Left hindlimb (tissue), 1 donor: ENCODE measurements around the gene PROC.

ENCODE experiments used
- DNase-seq: peaks from one replicate; pipeline ENCODE4 v3.0.0-alpha.2; 2018

The PROC gene

DNA sequence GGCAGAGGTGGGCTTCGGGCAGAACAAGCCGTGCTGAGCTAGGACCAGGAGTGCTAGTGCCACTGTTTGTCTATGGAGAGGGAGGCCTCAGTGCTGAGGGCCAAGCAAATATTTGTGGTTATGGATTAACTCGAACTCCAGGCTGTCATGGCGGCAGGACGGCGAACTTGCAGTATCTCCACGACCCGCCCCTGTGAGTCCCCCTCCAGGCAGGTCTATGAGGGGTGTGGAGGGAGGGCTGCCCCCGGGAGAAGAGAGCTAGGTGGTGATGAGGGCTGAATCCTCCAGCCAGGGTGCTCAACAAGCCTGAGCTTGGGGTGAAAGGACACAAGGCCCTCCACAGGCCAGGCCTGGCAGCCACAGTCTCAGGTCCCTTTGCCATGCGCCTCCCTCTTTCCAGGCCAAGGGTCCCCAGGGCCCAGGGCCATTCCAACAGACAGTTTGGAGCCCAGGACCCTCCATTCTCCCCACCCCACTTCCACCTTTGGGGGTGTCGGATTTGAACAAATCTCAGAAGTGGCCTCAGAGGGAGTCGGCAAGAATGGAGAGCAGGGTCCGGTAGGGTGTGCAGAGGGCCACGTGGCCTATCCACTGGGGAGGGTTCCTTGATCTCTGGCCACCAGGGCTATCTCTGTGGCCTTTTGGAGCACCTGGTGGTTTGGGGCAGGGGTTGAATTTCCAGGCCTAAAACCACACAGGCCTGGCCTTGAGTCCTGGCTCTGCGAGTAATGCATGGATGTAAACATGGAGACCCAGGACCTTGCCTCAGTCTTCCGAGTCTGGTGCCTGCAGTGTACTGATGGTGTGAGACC is at the start of gene PROC:
TSS of gene PROC (plus strand) at position 128 of the 812 bp plus-strand sequence. CDS start 1,516 bp downstream, outside the sequence.
- no peak for DNase-seq

DNA sequence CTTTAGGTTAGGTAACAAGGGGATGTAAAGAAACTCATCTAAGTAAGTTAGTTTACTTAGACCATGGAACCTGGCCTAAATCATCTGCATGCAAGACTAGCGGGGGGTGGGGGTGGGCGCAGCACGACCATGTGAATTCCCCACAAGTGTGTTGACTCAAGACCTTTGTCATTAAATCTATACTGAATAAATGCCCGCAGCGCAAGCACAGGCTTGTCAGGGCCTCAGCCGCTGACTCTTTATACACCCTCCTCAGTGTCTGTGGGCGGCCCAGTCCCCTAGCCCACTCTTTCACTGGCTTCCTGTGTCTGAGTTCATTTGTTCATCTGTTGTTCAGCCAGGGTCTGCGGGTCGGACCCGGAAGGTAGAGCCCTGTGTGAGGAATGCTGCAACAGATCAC is 48.2 kb upstream of the PROC start:
- DNase-seq: no peak

DNA sequence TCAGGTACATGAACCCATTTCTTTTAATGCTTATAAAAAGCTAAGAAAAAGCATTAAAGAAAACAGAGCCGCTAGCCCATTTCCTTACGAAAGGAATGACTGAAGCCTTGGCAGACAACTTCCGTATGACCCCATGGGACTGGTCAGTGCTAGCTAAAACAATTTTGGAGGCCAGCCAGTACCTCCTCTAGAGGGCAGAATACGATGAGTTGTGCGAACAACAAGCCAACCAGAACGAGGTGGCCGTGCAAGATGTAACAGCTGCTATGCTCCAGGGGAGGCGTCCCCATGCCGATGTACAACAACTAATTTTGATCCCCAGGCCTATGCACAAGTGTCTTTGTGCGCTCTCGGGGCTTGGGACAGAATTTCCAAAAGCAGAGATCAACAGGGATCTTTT is 47.2 kb upstream of the PROC start:
- peak; percentile 21 for DNase-seq

DNA sequence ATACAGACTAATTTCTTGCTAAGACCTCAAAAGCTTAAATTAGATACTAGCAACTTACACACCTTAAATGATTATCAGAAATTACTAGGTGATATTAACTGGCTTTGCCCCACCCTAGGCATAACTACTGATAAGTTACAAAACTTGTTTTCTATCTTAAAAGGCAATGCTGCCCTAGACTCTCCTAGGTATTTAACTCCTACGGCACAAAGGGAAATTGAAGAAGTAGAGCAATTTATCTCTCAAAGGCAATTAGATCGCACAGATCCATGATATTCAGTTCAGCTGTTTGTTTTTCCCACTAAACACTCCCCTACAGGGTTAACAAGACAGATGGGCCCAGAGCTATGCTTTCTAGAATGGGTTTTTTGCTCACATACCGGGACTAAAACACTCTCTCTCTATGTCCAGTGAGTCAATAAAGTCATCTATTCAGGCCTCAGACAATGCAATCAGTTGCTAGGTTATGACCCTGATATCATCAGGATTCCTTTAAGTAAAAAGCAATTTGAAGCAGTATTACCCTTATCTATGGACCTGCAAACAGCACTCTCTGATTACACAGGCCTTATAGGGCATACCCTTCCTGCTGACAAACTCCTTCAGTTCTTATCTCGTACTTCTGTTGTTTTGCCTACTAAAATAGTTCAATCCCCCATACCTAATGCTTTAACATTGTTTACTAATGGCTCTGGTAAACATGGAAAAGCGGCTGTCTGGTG is 44.7 kb upstream of the PROC start:
- DNase-seq: no peak

DNA sequence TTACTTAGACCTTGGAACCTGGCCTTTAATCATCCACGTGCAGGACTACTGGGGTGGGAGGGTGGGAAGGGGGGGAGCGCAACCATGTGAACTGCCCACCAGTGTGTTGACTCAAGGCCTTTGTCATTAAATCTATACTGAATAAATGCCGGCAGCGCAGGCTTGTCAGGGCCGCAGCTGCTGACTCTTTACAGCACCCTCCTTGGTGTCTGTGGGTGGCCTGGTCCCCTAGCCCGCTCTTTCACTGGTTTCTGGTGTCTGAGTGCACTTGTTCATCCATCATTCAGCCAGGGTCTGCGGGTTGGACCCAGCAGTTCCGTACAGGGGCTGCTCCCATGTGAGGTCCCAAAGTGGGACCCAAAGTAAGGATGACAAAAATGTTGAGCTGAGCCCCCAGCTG is 42.0 kb upstream of the PROC start:
- no peak for DNase-seq

DNA sequence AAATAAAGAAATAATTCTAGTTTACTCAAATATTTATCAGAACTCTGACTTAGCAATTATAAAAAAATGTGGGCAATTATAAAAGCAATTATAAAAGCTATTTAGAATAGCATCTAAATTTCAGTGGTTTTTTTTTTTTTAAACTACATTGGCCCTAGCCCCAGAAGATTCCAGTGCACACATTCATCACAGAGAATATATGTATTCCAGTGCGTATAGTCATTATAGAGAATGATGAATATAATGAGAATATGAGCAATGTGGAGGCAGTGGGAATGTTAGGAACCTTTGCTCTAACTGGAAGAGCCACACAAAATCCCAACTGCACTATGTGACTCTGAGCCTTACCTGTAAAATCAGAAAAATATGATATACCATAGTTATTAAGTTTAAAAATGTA is 41.0 kb upstream of the PROC start:
- DNase-seq: no peak

DNA sequence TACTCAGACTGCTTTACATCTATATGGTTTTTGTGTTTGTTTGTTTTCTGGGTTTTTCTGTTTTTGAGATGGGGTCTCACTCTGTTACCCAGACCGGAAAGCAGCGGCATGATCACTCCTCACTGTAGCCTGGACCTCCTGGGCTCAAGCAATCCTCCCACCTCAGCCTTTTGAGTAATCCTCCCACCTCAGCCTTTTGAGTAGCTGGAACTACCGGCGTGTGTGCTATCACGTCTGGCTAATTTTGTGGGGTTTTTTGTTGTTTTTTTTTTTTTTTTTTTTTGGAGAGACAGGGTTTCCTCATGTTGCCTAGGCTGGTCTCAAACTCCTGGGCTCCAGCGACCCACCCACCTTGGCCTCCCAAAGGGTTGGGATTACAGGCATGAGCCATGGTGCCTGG is 39.5 kb upstream of the PROC start:
- no peak for DNase-seq

DNA sequence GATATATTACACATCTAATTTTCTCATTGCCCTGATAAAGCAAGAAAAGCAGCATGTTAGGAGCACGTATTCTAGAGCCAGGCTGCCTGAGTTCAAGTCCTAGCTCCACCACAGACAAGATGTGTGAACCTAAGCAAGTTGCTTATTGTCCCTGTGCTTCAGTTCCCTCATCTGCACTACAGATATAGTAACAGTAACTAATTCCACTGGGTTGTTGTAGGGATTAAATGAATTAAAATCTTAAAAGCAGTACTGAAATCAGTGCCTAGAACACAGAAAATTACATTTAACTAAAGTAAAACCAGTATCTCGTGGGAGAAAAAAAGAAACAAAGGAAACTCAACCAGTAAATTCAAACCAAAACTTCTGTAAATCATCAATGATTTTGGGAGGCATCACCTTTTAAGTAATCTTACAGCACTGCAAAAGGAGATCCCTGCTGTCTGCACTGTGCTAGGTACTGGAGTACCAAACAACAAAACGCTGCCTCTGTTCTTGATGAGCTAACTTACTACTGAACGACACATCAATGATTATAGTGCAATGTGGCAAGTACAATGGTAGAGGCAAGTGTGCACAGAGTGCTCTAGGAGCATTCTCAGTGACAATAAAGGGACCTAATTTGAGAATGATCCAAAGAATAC is 38.4 kb upstream of the PROC start:
- DNase-seq: no peak

DNA sequence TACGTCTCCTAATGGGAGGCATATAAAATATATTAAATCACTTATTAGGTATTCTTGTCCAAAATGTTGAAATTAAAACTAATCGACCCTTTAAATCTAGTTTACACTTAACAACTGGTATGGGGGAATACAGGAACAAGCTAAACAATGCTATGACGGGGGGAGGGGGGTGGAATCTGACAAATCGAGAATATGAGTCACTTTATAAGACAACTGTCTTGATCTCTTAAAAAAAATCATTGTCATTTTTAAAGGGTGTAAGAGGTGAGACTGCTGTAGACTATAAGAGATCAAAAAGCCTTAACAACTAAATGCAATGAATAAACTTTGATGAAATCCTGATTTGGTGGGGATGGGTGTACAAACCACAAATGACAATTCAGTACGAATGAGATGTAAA is 36.5 kb upstream of the PROC start:
- DNase-seq: no peak

DNA sequence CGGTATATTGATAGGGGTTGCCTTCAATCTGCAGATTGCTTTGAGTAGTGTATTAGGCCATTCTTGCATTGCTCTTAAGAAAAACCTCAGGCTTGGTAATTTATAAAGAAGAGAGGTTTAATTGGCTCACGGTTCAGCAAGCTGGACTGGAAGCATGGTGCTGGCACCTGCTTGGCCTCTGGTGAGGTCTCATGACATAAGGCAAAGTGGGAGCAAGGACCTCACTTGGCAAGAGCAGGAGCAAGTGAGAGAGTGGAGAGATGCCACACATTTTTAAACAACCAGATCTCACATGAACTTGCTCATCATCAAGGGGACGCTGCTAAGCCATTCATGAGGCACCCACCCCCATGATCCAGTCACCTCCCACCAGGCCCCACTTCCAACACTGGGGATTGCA is 35.4 kb upstream of the PROC start:
- DNase-seq: no peak

DNA sequence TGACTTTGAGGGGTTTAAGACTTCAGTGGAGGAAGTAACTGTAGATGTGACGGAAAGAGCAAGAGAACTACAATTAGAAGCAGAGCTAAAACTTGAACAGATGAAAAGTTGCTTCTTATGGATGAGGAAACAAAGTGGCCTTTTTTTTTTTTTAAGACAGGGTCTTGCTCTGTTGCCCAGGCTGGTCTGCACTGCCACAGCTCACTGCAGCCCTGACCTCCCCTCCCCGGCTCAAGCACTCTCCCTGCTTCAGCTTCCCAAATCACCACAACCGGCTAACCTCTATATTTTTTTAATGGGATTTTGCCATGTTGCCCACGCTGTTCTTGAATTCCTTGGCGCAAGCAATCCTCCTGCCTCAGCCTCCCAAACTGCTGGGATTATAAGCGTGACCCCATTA is 33.7 kb upstream of the PROC start:
- no peak for DNase-seq

DNA sequence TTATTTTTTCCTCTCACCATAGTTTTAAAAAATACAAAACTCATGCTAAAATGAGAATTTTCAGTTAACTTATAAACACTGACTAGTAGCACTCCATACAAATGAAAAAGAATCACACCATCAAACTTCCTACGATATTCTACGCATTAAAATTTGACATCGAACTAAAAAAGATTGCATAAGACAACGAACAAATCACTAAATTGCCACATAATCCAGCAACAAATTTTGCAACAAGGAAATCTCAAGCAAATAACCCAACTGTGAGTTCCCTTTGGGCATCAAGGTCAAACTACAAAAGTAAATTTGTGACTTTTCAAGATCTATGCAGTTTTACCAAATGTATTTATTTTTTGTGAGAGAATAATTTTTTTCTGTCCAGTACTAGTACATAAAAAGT is 32.0 kb upstream of the PROC start:
- DNase-seq: no peak

DNA sequence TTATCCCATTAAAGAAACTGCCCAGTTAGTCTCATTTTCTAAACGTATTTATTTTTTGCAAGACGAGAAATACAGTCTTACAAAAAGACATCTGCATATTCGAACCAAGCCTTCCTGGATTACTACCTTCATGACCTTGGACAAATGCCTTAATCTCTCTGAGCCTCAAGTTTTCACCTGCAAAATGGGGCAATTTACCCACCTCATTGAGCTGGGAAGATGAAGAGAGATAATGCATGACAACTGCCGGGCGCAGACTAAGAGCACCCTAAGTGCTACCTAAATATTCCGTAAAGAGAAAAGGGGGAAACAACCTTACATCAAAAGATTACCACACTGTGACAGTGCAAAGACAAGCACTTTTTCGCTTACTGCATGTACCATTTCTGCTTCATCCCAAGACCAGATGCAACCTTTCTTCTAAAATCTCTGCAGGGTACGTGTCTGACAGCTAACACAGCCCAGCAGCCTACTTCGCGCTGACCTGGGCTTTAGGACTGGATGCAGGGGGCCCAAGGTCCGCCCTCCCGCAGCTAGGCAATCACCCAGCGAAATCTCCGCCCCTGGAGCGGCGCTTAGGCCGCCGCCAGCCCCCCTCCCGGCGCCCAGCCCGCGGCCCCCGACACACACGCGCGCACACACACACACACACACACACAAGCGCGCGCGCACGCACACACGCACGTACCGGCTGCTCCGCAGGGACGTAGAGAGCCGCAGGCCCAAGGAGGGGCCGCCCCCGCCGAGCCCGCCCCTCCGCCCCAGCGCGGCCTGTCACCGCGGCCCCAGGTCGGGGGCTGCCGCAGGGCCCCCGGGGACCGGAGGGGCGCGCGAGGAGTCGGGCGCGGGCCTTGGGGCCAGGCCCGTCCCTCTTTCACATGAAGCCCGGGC is 31.2 kb upstream of the PROC start:
- peak; percentile 93 for DNase-seq

DNA sequence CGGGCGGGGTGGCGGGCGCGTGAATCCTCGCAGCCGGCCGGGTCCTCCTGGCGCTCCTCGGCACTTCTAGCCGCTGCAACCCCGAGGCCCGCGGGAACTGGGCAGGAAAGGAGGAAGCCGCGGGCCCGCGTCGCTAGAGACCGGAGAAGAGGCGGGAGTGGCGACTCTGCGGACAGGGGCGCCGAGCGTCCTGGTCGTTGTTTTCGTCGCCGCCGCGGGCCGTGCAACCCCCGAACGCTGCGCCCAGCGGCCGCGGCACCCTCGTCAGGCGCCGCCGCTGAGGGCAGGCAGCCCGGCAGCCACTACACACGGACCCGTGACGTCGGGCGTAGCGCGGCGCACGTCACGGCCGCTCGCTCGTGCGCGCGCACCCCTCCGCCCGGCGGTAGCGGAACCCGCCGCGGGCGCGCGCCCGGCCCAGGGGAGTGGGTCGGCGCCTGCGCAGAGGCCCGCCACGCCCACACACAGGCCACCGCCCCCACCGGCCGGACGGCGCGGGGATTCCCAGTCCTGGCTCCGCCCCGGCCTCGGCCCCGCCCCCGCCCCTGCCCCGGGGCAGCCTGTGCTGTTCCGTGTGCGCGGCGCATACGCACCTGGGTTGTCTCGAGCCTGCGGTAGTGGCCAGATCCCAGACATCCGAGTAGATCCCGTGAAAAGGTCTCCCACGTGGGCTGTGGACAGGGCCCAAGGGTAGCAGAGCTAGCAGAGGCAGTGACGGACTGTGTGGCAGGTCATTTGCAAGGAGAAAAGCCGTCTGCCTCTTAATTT is 30.4 kb upstream of the PROC start, which contains the start of gene MAP3K2:
TSS of gene MAP3K2 (minus strand) at position 321 of the 768 bp plus-strand sequence. CDS start 44,846 bp downstream, outside the sequence.
- DNase-seq: peak; percentile 96

DNA sequence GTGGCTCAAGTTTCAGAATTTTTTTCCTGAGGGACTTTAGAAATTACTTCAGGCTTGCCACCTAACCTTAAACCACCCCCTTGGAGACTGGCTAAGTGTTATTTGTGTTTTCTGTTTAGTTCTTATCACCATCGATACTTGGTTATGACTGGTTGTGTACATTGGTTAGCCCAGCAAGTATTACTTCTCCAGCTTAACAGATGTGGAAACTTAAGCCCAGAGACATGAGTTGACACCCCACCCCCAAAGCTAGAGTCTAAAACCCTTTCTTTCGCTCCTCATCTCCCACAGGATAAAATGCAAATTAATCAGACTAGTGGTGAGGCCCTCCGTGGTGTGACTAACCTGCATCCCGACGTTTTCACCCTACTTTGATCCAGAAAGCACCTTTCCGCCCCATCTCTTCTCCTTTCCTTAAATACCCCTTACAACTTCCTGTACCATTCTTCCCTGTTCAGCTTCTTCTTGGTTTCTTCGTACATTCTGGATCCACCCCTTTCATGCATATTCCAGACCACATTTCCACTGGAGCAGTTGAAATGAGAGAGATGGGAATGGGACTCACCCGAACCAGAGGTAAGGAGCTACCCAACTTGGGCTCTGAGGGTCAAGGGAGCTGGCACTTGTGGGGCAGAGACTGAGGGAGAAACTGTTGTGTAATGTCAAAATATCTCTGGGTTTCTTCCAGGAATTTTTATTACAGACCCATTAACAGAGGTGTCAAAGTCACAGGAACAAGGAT is 29.6 kb upstream of the PROC start:
- no peak for DNase-seq

DNA sequence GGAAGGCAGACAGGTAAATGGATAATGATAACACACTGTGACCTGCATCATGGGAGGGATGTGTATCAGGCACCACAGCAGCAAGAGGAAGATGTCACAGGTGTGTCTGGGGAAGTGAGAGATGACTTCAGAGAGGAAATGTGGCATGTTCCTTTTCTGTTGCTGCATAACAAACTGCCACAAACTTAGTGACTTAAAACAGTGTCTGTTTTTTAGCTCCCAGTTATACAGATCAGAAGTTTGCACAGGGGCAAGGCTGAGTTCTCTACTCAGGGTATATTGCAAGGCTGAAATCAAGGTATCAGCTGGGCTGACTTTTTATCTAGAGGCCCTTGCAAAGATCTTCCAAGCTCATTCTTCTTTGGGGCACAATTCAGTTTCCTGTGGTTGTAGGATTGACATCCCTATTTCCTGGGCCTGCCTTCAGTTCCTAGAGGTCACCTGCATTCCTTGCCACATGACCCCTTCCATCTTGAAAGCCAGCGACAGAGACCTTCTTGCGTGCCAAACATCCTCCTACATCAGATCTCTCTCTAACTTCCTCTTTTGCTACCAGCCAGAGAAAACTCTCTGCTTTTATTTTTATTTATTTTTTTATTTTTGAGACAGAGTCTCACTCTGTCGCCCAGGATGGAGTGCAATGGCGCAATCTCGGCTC is 28.3 kb upstream of the PROC start:
- no peak for DNase-seq

DNA sequence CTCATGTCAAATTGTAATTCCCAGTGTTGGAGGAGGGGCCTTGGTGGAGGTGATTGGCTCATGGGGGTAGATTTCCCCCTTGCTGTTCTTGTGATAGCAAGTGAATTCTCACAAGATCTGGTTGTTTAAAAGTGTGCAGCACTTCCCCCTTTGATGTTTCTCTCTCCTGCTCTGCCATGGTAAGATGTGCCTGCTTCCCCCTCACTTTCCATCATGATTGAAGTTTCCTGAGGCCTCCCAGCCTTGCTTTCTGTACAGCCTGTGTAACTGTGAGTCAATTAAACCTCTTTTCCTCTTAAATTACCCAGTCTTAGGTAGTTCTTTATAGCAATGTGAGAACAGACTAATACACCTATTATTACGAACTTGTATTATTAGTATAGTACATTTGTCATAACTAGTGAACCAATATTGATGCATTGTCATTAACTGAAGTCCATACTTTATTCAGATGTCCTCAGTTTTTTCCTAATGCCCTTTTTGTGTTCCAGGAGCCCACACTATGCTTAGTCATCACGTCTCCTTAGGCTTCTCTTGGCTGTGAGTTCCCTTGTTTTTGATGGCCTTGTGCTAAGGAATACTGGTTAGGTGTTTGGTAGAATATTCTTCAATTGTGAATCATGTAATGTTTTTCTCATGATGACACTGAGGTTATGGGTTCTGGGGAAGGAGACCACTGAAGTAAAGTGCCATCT is 25.9 kb upstream of the PROC start:
- no peak for DNase-seq

DNA sequence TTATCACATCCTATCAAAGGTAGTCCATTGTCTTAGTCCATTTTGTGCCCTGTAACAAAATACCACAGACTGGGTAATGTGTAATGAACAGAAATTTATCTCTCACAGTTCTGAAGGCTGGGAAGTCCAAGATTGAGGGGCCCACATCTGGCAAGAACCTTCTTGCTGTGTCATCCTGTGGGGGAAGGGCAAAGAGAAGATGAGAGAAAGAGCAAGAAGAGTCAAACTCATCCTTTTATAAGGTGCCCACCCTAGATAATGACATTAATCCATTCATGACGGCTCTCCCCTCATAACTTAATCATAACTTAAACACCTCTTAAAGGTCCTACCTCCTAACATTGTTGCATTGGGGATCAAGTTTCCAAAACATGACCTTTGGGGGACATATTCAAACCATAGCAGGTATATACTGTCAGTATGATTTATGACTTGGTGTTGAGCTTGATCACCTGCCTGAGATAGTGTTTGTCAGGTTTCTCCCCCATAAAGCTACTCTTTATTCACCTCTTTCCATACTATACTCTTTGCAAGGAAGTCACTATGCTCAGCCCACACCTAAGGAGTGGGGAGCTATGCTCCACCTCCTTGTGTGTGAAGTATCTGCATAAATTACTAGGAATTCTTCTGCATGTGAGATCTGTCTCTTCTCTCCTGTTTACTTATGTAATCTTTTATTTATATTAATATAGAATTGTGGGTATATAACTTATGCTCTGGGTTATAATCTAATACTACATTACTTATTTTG is 25.2 kb upstream of the PROC start:
- no peak for DNase-seq

DNA sequence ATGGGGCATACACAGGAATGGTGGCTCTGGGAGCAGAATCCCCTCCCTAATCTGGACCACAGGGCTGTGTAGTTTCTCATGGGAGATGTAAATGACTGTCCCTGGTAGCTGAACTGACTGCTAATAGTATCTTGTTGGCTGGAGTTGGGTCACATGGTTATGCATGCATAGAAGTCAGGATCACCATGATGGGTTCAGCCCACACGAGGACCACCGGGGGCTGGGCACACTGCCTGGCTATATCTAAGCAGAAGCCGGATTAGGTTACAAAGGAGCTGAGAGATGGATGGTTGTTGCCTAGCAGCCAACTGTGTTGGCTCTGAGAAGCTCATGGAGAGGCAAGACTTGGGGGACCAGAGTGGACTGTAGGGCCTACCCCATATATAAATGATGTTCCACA is 23.7 kb upstream of the PROC start:
- DNase-seq: no peak
